GM18507 (cell line): Measurements from ENCODE around the gene OR2V1.
"Not testable (repeated sequence)": the region's sequence is repeated elsewhere in the genome, so short reads cannot be mapped to it uniquely, and the experiment has no call there.

ENCODE experiments used
- DNase-seq: peaks from one replicate; pipeline ENCODE4 v3.0.0; 2011; ENCODE audit warnings: low read depth; ENCODE audit not compliant: insufficient read length; ENCODE audit errors: extremely low spot score
- FAIRE-seq: peaks from 2 replicates; lab custom pipeline; 2011; peaks lifted over from hg19 to GRCh38; lab: Jason Lieb, UNC

The OR2V1 gene

GRCh38 chr5:181108578-181109165 is 22.3 kb downstream of the OR2V1 start:
- no peak for DNase-seq
- FAIRE-seq = no peak

GRCh38 chr5:181107699-181108098 is 23.3 kb downstream of the OR2V1 start:
- DNase-seq (no peak), FAIRE-seq (no peak)

- no peak for DNase-seq
- FAIRE-seq = no peak
These were observed 25.5 kb downstream of the OR2V1 start for GRCh38 chr5:181105391-181106025.

- FAIRE-seq = peak; percentile 69
- not testable (repeated sequence) for DNase-seq
These were observed 26.2 kb downstream of the OR2V1 start for GRCh38 chr5:181104606-181105390.

GRCh38 chr5:181104259-181104568 is 26.8 kb downstream of the OR2V1 start:
- peak; percentile 65 for FAIRE-seq
- DNase-seq = not testable (repeated sequence)

DNA sequence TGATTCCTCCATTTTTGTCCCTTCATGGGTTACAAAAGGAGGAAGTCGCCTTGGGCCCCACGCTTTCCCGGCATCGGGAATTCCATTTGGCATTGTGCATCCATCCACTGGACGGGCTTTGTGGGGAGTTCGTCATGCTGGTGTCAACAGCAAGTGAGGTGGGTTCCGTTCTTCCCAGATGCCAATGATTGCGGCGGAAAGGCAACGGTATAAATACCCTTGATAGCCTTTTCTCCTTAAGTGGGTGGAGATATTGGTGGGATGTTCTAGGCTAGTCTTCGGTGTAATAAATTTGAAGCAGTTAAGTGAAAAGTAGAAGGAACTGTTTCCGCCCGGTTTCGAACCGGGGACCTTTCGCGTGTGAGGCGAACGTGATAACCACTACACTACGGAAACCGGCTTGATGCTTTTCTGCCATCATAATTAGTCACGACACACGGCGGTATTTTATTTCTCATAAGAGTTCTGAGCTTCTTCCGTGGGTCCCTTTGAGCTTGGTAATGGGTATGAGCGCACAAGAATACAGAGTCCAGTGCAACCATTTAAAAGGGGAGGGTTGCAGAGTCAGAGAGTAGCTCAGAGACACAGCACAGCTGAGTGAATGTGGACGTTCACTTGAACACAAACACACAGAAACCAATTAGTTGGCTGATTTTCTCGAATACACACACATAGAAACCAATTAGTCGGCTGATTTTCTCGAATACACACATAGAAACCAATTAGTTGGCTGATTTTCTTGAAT is 28.9 kb downstream of the OR2V1 start:
- peak; percentile 82 for FAIRE-seq

GRCh38 chr5:181101030-181101641 is 29.8 kb downstream of the OR2V1 start:
- not testable (repeated sequence) for FAIRE-seq, DNase-seq

More for the DNA sequence above, 28.9 kb downstream of the OR2V1 start:
- DNase-seq = not testable (repeated sequence)

DNA sequence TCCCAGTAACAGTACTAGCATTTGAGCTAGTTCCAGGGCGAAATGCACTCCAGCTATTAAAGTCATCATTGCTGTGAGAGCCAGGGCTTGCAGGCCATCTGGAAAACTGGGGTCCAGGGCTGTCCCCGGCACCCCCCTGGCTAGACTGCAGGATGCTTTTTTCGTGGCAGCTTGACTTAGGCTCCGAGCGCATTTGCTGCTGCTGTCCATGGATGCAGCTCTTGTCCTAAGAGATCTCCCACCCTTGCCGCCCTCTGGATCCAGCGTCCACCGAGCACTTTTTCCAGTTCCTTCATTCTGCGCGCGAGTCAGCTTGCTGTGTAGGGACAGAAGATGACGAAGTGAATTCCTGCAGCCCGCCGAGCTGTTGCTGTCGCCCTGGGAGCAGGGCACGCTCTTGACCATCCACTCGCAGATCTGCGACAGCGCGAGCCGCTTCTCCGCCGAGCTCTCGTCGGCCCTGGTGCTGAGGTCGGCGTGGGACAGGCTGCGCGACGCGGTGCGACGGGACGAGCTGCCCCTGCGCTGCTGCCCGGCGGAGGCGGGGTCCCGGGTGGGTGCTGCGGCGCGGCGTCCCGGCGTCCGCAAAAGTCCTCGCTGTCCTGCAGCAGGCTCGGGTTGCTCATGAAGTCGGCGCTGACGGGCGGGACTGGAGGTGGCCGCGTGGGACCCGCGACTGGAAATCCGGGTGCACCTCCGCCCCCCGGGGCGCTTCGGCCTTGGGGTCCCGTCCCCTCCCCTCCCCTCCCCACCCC is 30.7 kb downstream of the OR2V1 start:
- DNase-seq = no peak
- no peak for FAIRE-seq

DNA sequence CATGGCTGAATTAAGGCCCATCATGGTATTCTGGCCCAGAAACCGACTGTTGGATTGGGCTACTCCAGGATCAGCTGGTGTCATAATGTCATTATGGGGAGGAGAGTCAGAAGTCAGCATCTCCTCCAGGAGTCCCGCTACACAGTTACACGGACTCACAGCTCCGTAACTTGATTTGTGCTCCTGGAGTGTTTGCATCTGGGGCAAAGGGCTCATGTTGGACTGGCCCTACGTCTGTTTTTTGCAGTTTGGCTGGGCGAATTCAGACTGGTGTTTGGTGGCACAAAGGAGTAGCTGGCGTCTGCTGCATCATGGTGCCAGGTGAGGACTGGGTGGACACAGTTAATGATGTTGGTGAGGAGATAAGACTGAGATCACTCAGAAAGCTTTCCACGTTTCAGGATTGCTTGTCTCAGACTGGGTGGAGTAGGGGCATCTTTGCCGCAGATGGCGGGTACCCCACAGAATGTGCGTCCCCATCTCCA is 31.3 kb downstream of the OR2V1 start:
- DNase-seq = no peak
- FAIRE-seq = no peak

DNA sequence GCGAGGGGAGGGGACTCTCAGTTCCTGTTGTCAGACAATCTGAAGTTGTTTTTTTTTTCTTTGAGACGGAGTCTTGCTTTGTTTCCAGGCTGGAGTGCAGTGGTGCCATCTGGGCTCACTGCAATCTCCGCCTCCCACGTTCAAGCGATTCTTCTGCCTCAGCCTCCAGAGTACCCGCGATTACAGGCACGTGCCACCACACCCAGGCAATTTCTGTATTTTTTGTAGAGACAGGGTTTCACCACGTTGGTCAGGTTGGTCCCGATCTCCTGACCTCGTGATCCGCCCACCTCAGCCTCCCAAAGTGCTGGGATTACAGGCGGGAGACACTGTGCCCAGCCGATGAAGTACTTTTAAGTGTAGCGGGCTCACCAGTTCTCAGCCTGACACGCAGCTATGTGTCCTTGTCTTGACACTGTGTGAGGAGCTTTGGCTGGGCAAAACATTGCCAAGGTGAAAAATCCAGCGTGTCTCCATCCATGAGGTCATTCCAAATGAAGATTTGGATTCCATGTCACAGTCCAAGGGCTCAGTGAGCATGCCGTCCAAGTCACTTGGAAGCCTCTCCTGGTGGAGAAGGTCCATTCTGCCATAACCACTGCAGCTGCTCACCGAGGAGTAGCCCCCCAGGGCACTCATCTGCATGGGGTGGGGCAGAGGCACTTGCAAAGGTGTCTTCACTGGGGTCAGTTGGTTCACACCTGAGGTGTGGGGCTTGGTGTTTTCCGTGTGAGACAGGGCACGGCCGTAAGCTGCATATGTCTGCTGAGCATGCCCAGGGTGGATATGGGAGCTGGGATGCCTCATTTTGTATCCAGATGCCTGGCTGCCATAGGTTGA is 32.0 kb downstream of the OR2V1 start:
- DNase-seq (no peak), FAIRE-seq (no peak)

DNA sequence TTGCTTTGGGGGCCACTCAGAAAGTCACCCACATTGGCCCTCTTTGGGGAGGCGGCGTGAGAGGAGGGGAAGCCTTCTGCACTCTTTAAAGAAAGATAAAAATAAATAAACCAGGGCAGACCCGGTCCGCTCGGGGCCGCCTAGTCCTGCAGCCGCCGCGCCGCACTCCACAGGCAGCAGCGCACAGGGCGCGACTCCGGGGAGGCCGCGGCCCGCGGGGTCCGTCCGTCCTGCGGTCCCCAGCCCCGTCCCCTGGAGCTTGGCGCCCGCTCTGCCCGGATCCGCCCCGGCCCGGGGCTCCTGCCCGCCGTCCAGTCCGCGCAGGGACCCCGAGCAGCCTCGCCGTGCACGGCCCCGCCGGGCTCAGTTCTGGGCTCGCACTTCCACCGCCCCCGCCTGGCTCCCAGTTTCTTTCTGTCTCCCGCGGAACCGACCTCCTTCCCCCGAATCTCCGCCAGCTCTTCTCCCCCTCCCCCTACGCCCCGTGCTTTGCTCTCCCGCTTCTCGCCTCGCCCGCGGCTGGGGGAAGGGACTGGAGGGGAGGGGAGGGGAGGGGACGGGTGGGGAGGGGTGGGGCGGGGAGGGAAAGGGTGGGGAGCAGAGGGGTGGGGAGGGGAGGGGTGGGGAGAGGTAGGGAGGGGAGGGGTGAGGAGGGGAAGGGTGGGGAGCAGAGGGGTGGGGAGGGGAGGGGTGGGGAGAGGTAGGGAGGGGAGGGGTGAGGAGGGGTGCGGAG is 33.0 kb downstream of the OR2V1 start:
- DNase-seq, FAIRE-seq: not testable (repeated sequence)

- DNase-seq, FAIRE-seq: not testable (repeated sequence)
These were observed 33.6 kb downstream of the OR2V1 start for GRCh38 chr5:181097383-181097753.

GRCh38 chr5:181096721-181097382 is 34.1 kb downstream of the OR2V1 start:
- not testable (repeated sequence) for DNase-seq
- FAIRE-seq = peak; percentile 63

- not testable (repeated sequence) for DNase-seq, FAIRE-seq
These were observed 35.8 kb downstream of the OR2V1 start for GRCh38 chr5:181095162-181095561.

DNA sequence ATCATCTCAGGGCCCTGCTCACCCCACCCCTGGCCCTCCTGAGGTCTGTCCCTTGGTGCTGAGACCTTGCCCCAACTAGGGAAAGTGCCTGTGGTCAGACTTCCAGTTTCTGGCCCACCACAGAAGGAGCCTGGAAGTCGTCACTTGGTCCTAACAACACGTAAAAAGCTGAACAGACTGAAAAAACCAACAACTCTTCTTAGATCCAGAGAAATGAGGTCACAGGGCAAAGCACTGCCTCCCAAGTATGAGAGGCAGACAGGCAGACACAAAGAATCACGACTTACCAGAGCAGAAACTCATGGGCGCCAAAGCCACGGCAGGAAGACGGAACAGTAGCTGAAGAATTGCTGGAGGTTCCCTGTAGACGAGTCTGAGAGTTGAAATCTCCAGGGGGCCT is 38.5 kb downstream of the OR2V1 start:
- no peak for FAIRE-seq
- no peak for DNase-seq

DNA sequence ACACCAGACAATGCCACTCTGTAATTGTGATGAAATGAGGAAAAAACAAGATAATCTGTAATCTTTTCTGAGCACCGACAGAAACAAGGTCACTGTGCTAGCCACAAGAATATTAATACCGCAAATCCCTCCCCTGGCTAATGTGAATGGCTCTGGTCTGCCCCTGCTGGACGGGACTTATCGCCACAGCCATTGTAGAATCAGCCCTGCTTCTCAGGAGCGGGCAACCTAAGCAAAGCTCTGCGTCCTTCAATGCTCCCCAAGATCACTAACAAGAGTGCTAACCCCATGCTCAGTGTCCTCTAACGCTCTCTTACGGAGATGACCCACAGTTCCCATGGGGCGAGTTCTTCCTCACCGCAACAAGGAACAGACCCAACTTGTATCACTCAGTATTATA is 42.7 kb downstream of the OR2V1 start:
- FAIRE-seq (peak; percentile 9), DNase-seq (no peak)

DNA sequence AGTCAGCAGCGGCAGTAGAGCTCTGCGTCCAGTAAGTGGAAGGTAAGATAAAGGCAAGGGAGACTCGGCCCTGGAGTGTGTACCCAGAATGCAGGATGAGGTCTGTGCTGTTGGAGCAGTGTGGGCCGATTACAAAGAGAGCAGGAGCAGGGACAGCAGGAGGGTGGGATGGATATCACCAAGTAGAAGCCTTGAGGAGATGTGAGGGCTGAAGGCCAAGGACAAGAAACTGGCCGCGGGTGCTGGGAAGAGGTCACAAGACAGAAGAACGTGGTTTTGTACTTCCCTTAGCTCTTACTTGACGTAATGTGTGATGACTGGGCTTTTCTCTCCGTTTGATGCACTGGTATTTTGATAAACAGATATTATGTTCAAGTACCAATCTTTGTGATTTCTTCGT is 43.7 kb downstream of the OR2V1 start:
- FAIRE-seq = no peak
- DNase-seq = no peak
